K562 (cell line): ENCODE results near the gene MILR1. TPM values are rescaled to one million over a fixed set of nuclear protein-coding genes. Genes with fewer than 3 reads are reported as not detected.

Experiments used
- ATAC-seq: fragments of 200-7000 bp; cut with Tn5 transposase; 3 replicates; pipeline ENCODE4 v1.9.1; 2020; ENCODE audit warnings: moderate library complexity
- BruUV-seq: library from RNA; stranded (reverse); fragments of 400-500 nt; replicated peaks from 2 replicates; lab custom pipeline; 2021; lab: Mats Ljungman, UMichigan
- CTCF ChIA-PET: fragments of 300-600 bp; formaldehyde crosslinking; extraction: SDS; loops from one replicate; lab custom pipeline; 2021; ENCODE audit warnings: low intra/inter-chr PET ratio; lab: Yijun Ruan, JAX
- POLR2A ChIA-PET: fragments of 300-600, 350-650 bp; sonication (Branson Sonifier 250); formaldehyde crosslinking; extraction: SDS; loops from one replicate; lab custom pipeline; 2021; ENCODE audit warnings: antibody characterized with exemption, inconsistent platforms; lab: Yijun Ruan, JAX
- DNase-seq, 4 experiments: peaks; one replicate each; pipeline versions ENCODE4 v3.0.0 to v3.0.0-alpha.2; 2011 to 2018; ENCODE audit warnings: low spot score in 3 of 4, mixed read lengths in 3 of 4; ENCODE audit errors: extremely low read depth in 1 of 4
- FAIRE-seq: peaks from 2 replicates; lab custom pipeline; 2011; peaks lifted over from hg19 to GRCh38; lab: Jason Lieb, UNC
- H2AFZ ChIP-seq: 2 replicates; pipeline ENCODE4 v1.6.0; 2011; ENCODE audit warnings: low read depth, low read length, control low read depth, inconsistent platforms
- H3K27ac ChIP-seq: fragments of 200-600 bp; 3 replicates; pipeline ENCODE4 v1.8.0; 2011; ENCODE audit warnings: low read depth, mild to moderate bottlenecking, control low read depth, inconsistent platforms, low read length, moderate library complexity, mixed read lengths; ENCODE audit errors: extremely low read depth
- H3K27me3 ChIP-seq, 2 experiments: fragments of 300-600 bp in 1 of 2; 2 replicates in 1 of 2; 3 replicates in 1 of 2; pipeline versions ENCODE4 v1.6.0 to v1.8.0; 2011; ENCODE audit warnings: inconsistent platforms in 2 of 2, low read length in 2 of 2, mild to moderate bottlenecking in 1 of 2, mixed read lengths in 1 of 2, moderate library complexity in 1 of 2; ENCODE audit not compliant: control insufficient read depth in 2 of 2, insufficient read depth in 2 of 2
- H3K36me3 ChIP-seq: fragments of 300-600 bp; 3 replicates; pipeline ENCODE4 v1.8.0; 2011; ENCODE audit warnings: mild to moderate bottlenecking, low read length, inconsistent platforms; ENCODE audit not compliant: control insufficient read depth, insufficient read depth
- H3K4me1 ChIP-seq, 2 experiments: fragments of 200-600 bp in 1 of 2; replicated peaks in 1 of 2; 2 replicates in 1 of 2; 3 replicates in 1 of 2; pipeline versions ENCODE4 v1.5.1 to v1.8.0; 2011; ENCODE audit warnings: inconsistent platforms in 2 of 2, low read length in 2 of 2, mild to moderate bottlenecking in 1 of 2, mixed read lengths in 1 of 2, moderate library complexity in 1 of 2; ENCODE audit not compliant: control insufficient read depth in 2 of 2, insufficient read depth in 2 of 2
- H3K4me2 ChIP-seq: 2 replicates; pipeline ENCODE4 v1.6.1; 2011; ENCODE audit warnings: low read length, control low read depth, inconsistent platforms, mixed read lengths; ENCODE audit not compliant: insufficient read depth
- H3K4me3 ChIP-seq: fragments of 200-600 bp; sonication (generic), shearing (Covaris generic); 2 replicates; pipeline ENCODE4 v1.5.1; 2016; ENCODE audit warnings: control low read depth, inconsistent platforms
- H3K79me2 ChIP-seq: fragments of 200-600 bp; 3 replicates; pipeline ENCODE4 v1.8.0; 2011; ENCODE audit warnings: low read length, inconsistent platforms; ENCODE audit not compliant: control insufficient read depth, insufficient read depth
- H3K9ac ChIP-seq, 2 experiments: 2 replicates each; pipeline versions ENCODE4 v1.6.0 to v1.6.1; 2011; ENCODE audit warnings: low read depth in 2 of 2, low read length in 2 of 2, control low read depth in 1 of 2, inconsistent platforms in 1 of 2, mild to moderate bottlenecking in 1 of 2, mixed read lengths in 1 of 2; ENCODE audit not compliant: insufficient read depth in 1 of 2
- H3K9me1 ChIP-seq: one replicate; pipeline ENCODE4 v1.6.0; 2011; ENCODE audit warnings: inconsistent platforms, mild to moderate bottlenecking, low read length, moderate library complexity; ENCODE audit not compliant: control insufficient read depth, insufficient read depth
- H3K9me3 ChIP-seq: replicated peaks from 2 replicates; pipeline ENCODE4 v1.5.1; 2011; ENCODE audit warnings: low read depth, low read length, inconsistent platforms; ENCODE audit not compliant: control insufficient read depth, insufficient read depth
- H4K20me1 ChIP-seq: replicated peaks from 2 replicates; pipeline ENCODE4 v1.6.1; 2011; ENCODE audit warnings: low read length, inconsistent platforms, mixed read lengths; ENCODE audit not compliant: control insufficient read depth, insufficient read depth
- FOXA3 ChIP-seq, 2 experiments: fragments of 450-650 bp in 1 of 2; sonication (generic) in 1 of 2; formaldehyde crosslinking; IDR thresholded peaks in 1 of 2; conservative IDR thresholded peaks in 1 of 2; 2 replicates each; pipeline versions ENCODE4 v1.4.0 to v1.8.0; 2020 to 2022; ENCODE audit warnings: mild to moderate bottlenecking in 2 of 2, missing genetic modification reagents in 1 of 2
- JUNB ChIP-seq: fragments of 450-650 bp; formaldehyde crosslinking; conservative IDR thresholded peaks from 2 replicates; pipeline ENCODE4 v1.4.0; 2020; ENCODE audit warnings: mild to moderate bottlenecking
- MCM2 ChIP-seq: fragments of 450-650 bp; IDR thresholded peaks from 2 replicates; pipeline ENCODE4 v1.6.1; 2017; ENCODE audit warnings: low read depth, mild to moderate bottlenecking
- RBM39 ChIP-seq: fragments of 200-400 bp; formaldehyde crosslinking; optimal IDR thresholded peaks from 2 replicates; pipeline ENCODE3; 2018; ENCODE audit warnings: low read depth, low read length
- RCOR1 ChIP-seq, 2 experiments: IDR thresholded peaks; 2 replicates each; pipeline ENCODE4 v1.6.1; 2012; ENCODE audit warnings: low read depth in 2 of 2, low read length in 2 of 2, borderline replicate concordance in 1 of 2, improper control_type of control experiment in 1 of 2
- ZC3H8 ChIP-seq: fragments of 450-650 bp; IDR thresholded peaks from 2 replicates; pipeline ENCODE4 v1.6.1; 2017
- ZFP1 ChIP-seq: fragments of 450-650 bp; formaldehyde crosslinking; IDR thresholded peaks from 2 replicates; pipeline ENCODE4 v1.4.0; 2020; ENCODE audit warnings: mild to moderate bottlenecking, mixed read lengths
- ZNF121 ChIP-seq: sonication (generic); formaldehyde crosslinking; conservative IDR thresholded peaks from 2 replicates; pipeline ENCODE4 v1.8.0; 2022; ENCODE audit warnings: missing genetic modification reagents
- ZNF431 ChIP-seq: sonication (generic); formaldehyde crosslinking; IDR thresholded peaks from 2 replicates; pipeline ENCODE4 v1.8.0; 2022; ENCODE audit warnings: mild to moderate bottlenecking, missing genetic modification reagents
- ZNF75A ChIP-seq: fragments of 450-650 bp; formaldehyde crosslinking; IDR thresholded peaks from 2 replicates; pipeline ENCODE4 v1.4.0; 2020; ENCODE audit warnings: mild to moderate bottlenecking
- WGBS: fragments of 100-300 bp; shearing (Covaris generic); methylation state at CpG from one replicate; pipeline ENCODE4 v1.1.6; 2016; ENCODE audit warnings: low coverage, mixed read lengths; ENCODE audit not compliant: insufficient coverage; ENCODE audit errors: missing lambda C conversion rate; 5-methylcytosine and 5-hydroxymethylcytosine counted together
- in situ Hi-C: fragments of 300-500 bp; cut with MboI; formaldehyde crosslinking; loops from 4 replicates; pipeline ENCODE4 v1.15.0; 2018; ENCODE audit warnings: inconsistent platforms, mixed read lengths
- intact Hi-C: fragments of 100-400 bp; cut with micrococcal nuclease; formaldehyde crosslinking; loops from 2 replicates; pipeline ENCODE4 v1.14.2; 2022
- polyA plus RNA-seq, 8 experiments: library from polyadenylated mRNA; depleted of rRNA in 4 of 8; stranded (reverse) in 5 of 8; unstranded in 3 of 8; fragments of >200 nt; fragmentation: Nextera tagmentation in 2 of 8; fragmentation: Illumina TruSeq in 1 of 8; extraction: Ambion mirVana in 2 of 8; extraction: Trizol in 1 of 8; gene quantifications; 2 replicates each; pipeline versions ENCODE4 v1.2.1 to v1.2.3, GENCODE V29; 2011 to 2014; ENCODE audit warnings: inconsistent platforms in 1 of 8, missing spikeins in 1 of 8
- total RNA-seq, 7 experiments: library from RNA; depleted of rRNA in 6 of 7; stranded (reverse); fragments of >200 nt in 6 of 7; fragmentation: Illumina TruSeq in 2 of 7; extraction: Trizol in 2 of 7; gene quantifications; 2 replicates each; pipeline versions ENCODE4 v1.2.1 to v1.2.3, GENCODE V29; 2011 to 2021; ENCODE audit warnings: low replicate concordance in 1 of 7
- TF ChIP-seq, protein P1 (sequence below): fragments of 450-650 bp; conservative IDR thresholded peaks from 2 replicates; pipeline ENCODE4 v1.6.1; 2016; ENCODE audit warnings: missing genetic modification characterization, low read depth, mild to moderate bottlenecking, missing compliant biosample characterization, moderate library complexity
- TF ChIP-seq, protein P2 (sequence below): sonication (generic); formaldehyde crosslinking; IDR thresholded peaks from 2 replicates; pipeline ENCODE4 v1.8.1; 2023; ENCODE audit warnings: mild to moderate bottlenecking, missing genetic modification reagents

Gene MILR1
- total and polyA plus RNA-seq, 9 of the 15 experiments (the other 6 are each of a cell fraction or from before 2014, with no cell fraction given): 3.8 to 14.1 (median 7.1) TPM

DNA sequence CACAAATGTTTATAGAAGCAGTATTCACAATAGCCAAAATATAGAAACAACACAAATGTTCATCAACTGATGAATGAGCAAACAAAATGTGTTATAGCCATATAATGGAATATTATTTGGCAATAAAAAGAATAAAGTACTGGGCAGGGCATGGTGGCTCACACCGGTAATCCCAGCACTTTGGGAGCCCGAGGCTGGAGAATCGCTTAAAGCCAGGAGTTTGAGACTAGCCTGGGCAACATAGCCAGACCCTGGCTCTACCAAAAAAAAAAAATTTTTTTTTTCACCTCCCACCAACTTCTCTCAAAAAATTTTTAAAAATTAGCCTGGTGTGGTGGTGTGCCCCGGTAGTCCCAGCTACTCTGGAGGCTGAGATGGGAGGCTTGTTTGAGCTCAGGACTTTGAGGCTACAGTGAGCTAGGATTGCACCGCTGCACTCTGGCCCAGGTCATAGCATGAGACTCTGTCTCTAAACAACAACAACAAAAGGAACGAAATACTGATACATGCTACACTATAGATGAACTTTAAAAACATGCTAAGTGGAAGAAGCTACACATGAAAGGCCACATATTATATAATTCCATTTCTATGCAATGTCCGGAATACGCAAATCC, 47.6 kb upstream of the MILR1 start:
- CTCF ChIA-PET: no interaction called here
- intact Hi-C loops: no loop called here
- H3K79me2 ChIP-seq: no peaks in the 10 kb centered on the region
- H3K4me2 ChIP-seq: no peak overlapping the region
- in situ Hi-C loops: no loop called here
- no peaks in the 10 kb centered on the region for H3K36me3 ChIP-seq
- FAIRE-seq: no peak
- H3K9me3 ChIP-seq: no peaks in the 10 kb centered on the region
- POLR2A ChIA-PET: interaction anchor here (0.6 kb wide), 1 partner anchor 573 kb away, joined by 3 read pairs; no protein-coding TSS in a partner anchor
- no peak overlapping the region for H3K9ac ChIP-seq
- no peak for DNase-seq
- no peak overlapping the region for H3K27ac ChIP-seq
- no peaks in the 10 kb centered on the region for H3K27me3 ChIP-seq
- BruUV-seq: no TSS peak
- no peak overlapping the region for H3K4me3 ChIP-seq
- 50% methylated on average over 8 of the region's 8 CpGs for WGBS
- TF ChIP-seq, protein P1, sequence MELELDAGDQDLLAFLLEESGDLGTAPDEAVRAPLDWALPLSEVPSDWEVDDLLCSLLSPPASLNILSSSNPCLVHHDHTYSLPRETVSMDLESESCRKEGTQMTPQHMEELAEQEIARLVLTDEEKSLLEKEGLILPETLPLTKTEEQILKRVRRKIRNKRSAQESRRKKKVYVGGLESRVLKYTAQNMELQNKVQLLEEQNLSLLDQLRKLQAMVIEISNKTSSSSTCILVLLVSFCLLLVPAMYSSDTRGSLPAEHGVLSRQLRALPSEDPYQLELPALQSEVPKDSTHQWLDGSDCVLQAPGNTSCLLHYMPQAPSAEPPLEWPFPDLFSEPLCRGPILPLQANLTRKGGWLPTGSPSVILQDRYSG (tag): no peak
- peak; percentile 52 for TF ChIP-seq ZNF121 (CRISPR knock-in tag)
- no peaks in the 10 kb centered on the region for H3K9me1 ChIP-seq
- ATAC-seq: no peak
- H2AFZ ChIP-seq: no peak overlapping the region
- H4K20me1 ChIP-seq: no peaks in the 10 kb centered on the region
- H3K4me1 ChIP-seq: peaks cover 3 to 4% of the 10 kb centered on the region in 2 experiments

DNA sequence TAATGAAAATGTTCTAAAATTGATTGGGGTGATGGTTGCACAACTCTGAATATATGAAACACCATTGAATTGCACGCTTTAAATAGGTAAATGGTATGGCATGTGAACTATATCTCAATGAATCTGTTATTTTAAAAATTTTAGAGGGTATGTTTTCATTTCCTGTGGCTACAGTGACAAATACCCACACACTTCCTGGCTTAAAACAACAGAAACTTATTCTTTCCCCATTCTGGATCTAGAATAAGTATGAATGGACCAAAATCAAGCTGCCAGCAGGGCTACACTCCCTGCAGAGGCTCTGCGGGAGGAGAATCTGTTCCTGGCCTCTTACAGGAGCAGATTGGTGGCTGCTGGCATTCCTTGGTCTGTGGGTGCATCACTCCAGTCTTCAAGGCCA, 47.0 kb upstream of the MILR1 start:
- H4K20me1 ChIP-seq: no peaks in the 10 kb centered on the region
- H3K9ac ChIP-seq: no peak overlapping the region
- no peak overlapping the region for H3K4me3 ChIP-seq
- H3K27ac ChIP-seq: no peak overlapping the region
- WGBS: 69% methylated on average over 2 of the region's 2 CpGs
- H3K4me1 ChIP-seq: peaks cover 8% of the 10 kb centered on the region in 2 experiments
- ChIA-PET CTCF (no interaction called here), POLR2A (interaction anchor here (0.6 kb wide), 1 partner anchor 573 kb away, joined by 3 read pairs; no protein-coding TSS in a partner anchor)
- in situ Hi-C loops: no loop called here
- ATAC-seq (no peak), FAIRE-seq (no peak), DNase-seq (no peak)
- TF ChIP-seq RBM39 (no peak), ZNF431 (CRISPR knock-in tag) (no peak), RCOR1 (IDR thresholded peaks at IDR 0.05; ENCODE audit: borderline replicate concordance in 1 of 2, low read depth in 2 of 2, low read length in 2 of 2) (no peak), JUNB (CRISPR knock-in tag) (no peak), ZNF75A (CRISPR knock-in tag) (no peak), MCM2 (no peak), ZFP1 (CRISPR knock-in tag) (no peak), ZC3H8 (no peak), FOXA3 (CRISPR knock-in tag; conservative IDR thresholded peaks at IDR 0.05 in 1 of 2, IDR thresholded peaks at IDR 0.05 in 1 of 2) (no peak)
- TF ChIP-seq, protein P2, sequence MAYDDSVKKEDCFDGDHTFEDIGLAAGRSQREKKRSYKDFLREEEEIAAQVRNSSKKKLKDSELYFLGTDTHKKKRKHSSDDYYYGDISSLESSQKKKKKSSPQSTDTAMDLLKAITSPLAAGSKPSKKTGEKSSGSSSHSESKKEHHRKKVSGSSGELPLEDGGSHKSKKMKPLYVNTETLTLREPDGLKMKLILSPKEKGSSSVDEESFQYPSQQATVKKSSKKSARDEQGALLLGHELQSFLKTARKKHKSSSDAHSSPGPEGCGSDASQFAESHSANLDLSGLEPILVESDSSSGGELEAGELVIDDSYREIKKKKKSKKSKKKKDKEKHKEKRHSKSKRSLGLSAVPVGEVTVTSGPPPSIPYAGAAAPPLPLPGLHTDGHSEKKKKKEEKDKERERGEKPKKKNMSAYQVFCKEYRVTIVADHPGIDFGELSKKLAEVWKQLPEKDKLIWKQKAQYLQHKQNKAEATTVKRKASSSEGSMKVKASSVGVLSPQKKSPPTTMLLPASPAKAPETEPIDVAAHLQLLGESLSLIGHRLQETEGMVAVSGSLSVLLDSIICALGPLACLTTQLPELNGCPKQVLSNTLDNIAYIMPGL: no peak
- H3K27me3 ChIP-seq: no peaks in the 10 kb centered on the region
- H2AFZ ChIP-seq: no peak overlapping the region
- intact Hi-C loops: no loop called here
- no peaks in the 10 kb centered on the region for H3K79me2 ChIP-seq
- no TSS peak for BruUV-seq
- no peaks in the 10 kb centered on the region for H3K36me3 ChIP-seq
- no peak overlapping the region for H3K4me2 ChIP-seq
- H3K9me1 ChIP-seq: no peaks in the 10 kb centered on the region
- H3K9me3 ChIP-seq: no peaks in the 10 kb centered on the region
